Measurements from ENCODE around the gene UST. TPM values are rescaled to one million over a fixed set of nuclear protein-coding genes. Genes with fewer than 3 reads are reported as not detected.

Gene UST
- total RNA-seq, 1 donor: 13.0 TPM

GRCh38 chr6:148703900-148704299, 42.9 kb upstream of the UST start:
- no peak overlapping the region for H3K4me3 ChIP-seq (ENCODE audit: low read depth, low read length)
- TF ChIP-seq, protein P1, sequence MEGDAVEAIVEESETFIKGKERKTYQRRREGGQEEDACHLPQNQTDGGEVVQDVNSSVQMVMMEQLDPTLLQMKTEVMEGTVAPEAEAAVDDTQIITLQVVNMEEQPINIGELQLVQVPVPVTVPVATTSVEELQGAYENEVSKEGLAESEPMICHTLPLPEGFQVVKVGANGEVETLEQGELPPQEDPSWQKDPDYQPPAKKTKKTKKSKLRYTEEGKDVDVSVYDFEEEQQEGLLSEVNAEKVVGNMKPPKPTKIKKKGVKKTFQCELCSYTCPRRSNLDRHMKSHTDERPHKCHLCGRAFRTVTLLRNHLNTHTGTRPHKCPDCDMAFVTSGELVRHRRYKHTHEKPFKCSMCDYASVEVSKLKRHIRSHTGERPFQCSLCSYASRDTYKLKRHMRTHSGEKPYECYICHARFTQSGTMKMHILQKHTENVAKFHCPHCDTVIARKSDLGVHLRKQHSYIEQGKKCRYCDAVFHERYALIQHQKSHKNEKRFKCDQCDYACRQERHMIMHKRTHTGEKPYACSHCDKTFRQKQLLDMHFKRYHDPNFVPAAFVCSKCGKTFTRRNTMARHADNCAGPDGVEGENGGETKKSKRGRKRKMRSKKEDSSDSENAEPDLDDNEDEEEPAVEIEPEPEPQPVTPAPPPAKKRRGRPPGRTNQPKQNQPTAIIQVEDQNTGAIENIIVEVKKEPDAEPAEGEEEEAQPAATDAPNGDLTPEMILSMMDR (IDR thresholded peaks at IDR 0.05; ENCODE audit: insufficient read depth, low read depth, low read length): no peak
- DNase-seq (ENCODE audit: low read depth): no peak

GRCh38 chr6:148704400-148705246, 42.2 kb upstream of the UST start:
- no peak for DNase-seq (ENCODE audit: low read depth)
- no peak overlapping the region for H3K4me3 ChIP-seq (ENCODE audit: low read depth, low read length)
- TF ChIP-seq, protein P1 (IDR thresholded peaks at IDR 0.05; ENCODE audit: insufficient read depth, low read depth, low read length): no peak

DNA sequence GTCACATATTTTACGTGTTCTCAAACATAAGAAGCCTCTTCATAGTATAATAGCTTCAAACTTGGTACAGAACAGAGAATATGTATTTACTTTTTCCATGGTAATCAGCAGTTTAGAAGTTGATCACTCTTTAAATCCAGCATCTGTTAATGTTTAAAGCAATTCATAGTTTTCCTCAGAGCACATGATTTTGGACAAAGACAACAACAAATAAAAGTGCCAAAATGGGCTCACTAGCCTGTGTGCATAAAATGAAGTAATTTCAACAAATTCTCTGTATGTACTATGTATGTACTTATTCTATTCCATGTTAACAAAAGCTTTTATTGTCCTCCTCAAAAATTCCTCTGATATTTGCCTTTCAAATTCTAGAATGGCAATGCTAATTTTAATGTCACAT, 38.1 kb upstream of the UST start:
- DNase-seq (ENCODE audit: low read depth): peak; percentile 19
- TF ChIP-seq, protein P1 (IDR thresholded peaks at IDR 0.05; ENCODE audit: insufficient read depth, low read depth, low read length): no peak
- no peak overlapping the region for H3K4me3 ChIP-seq (ENCODE audit: low read depth, low read length)

DNA sequence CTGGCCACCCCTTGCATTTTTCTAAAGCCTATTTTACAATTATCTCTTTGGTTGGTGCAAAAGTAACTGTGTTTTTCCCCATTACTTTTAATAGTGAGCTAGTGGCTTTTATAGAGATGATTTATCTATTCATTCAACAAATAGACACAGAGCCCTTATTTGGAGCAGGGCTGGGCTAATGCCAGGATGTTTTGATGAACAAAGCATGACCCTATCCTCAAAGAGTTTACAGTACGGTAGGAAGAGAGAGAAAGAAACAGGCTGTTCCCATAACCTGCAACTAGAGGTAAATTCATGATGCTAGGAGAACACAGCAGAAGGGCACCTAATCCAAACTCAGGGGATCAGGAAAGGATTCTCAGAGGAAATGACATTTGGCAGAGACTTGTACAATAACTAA, 37.3 kb upstream of the UST start:
- TF ChIP-seq, protein P1 (IDR thresholded peaks at IDR 0.05; ENCODE audit: insufficient read depth, low read depth, low read length): no peak
- H3K4me3 ChIP-seq (ENCODE audit: low read depth, low read length): no peak overlapping the region
- DNase-seq (ENCODE audit: low read depth): peak; percentile 31

- no peak overlapping the region for H3K4me3 ChIP-seq (ENCODE audit: low read depth, low read length)
- TF ChIP-seq, protein P1 (IDR thresholded peaks at IDR 0.05; ENCODE audit: insufficient read depth, low read depth, low read length): no peak
- DNase-seq (ENCODE audit: low read depth): no peak
These were observed 34.8 kb upstream of the UST start for GRCh38 chr6:148711833-148712654.

GRCh38 chr6:148713033-148713738, 33.6 kb upstream of the UST start:
- TF ChIP-seq, protein P1 (IDR thresholded peaks at IDR 0.05; ENCODE audit: insufficient read depth, low read depth, low read length): no peak
- H3K4me3 ChIP-seq (ENCODE audit: low read depth, low read length): no peak overlapping the region
- no peak for DNase-seq (ENCODE audit: low read depth)
